ENCODE results near the gene ZBTB17. TPM values are rescaled to one million over a fixed set of nuclear protein-coding genes. Genes with fewer than 3 reads are reported as not detected.

ZBTB17 gene
- total and polyA plus RNA-seq, 2 of the 8 experiments (the other 6 are each of a cell fraction or from before 2014, with no cell fraction given), result 24.7 to 36.2 TPM

- ChIA-PET CTCF (ENCODE audit: partially characterized antibody) (interaction anchor here (1.0 to 5.9 kb wide), 13 partner anchors 7 to 167 kb away, joined by 3 to 53 read pairs (median 9); partner anchors contain the start of gene ZBTB17), POLR2A (ENCODE audit: partially characterized antibody) (interaction anchor here (0.6 to 1.8 kb wide), 3 partner anchors 9 to 45 kb away, joined by 3 to 4 read pairs (median 3); partner anchors contain the start of gene SRARP)
- Histone ChIP-seq H4K5ac (ENCODE audit: insufficient read length, low read depth, low read length) (no peak overlapping the region), H3K4ac (replicated peaks; ENCODE audit: insufficient read length, low read depth, low read length) (no peak overlapping the region), H3K9me3 (ENCODE audit: insufficient read depth in 2 of 2, low read depth in 1 of 2, low read length in 1 of 2) (no peaks in the 10 kb centered on the region), H4K91ac (replicated peaks; ENCODE audit: insufficient read length, low read length) (no peak overlapping the region), H2AFZ (ENCODE audit: low read length) (no peak overlapping the region), H2BK5ac (ENCODE audit: low read depth, low read length) (no peak overlapping the region), H2AK5ac (ENCODE audit: low read depth, low read length) (peak overlapping the region; percentile 54; the same call in 1 of the 2 replicates), H3K4me1 (replicated peaks in 1 of 4; ENCODE audit: control insufficient read depth in 3 of 4, insufficient read depth in 4 of 4, low read length in 3 of 4) (peaks cover 6 to 18% (median 11%) of the 10 kb centered on the region in 4 experiments), H2BK120ac (replicated peaks; ENCODE audit: low read depth, low read length) (no peak overlapping the region), H4K8ac (ENCODE audit: extremely low read depth, insufficient read depth, low read length) (no peak overlapping the region), H3K36me3 (ENCODE audit: control insufficient read depth in 2 of 4, insufficient read depth in 4 of 4, low read length in 3 of 4) (no peaks in the 10 kb centered on the region), H3K18ac (ENCODE audit: extremely low read depth, low read length) (no peak overlapping the region), H3K79me1 (ENCODE audit: low read depth, low read length) (peaks cover 3% of the 10 kb centered on the region; the same call in 1 of the 2 replicates), H3K27ac (ENCODE audit: low read depth, low read length) (no peak overlapping the region), H3K4me3 (ENCODE audit: extremely low read depth in 1 of 4, insufficient read depth in 2 of 4, low read depth in 3 of 4, low read length in 4 of 4) (no peak overlapping the region), H2BK12ac (ENCODE audit: low read depth, low read length) (no peak overlapping the region), H3K14ac (ENCODE audit: insufficient read length) (no peak overlapping the region), H3K4me2 (ENCODE audit: insufficient read depth in 1 of 2, low read depth in 2 of 2, low read length in 2 of 2) (no peak overlapping the region), H2BK15ac (ENCODE audit: low read length) (no peak overlapping the region), H2BK20ac (ENCODE audit: low read length) (no peak overlapping the region), H4K20me1 (replicated peaks in 1 of 2; ENCODE audit: control insufficient read depth in 1 of 2, insufficient read depth in 2 of 2, low read length in 2 of 2) (peaks cover 7 to 14% of the 10 kb centered on the region in 2 experiments), H3K79me2 (ENCODE audit: control insufficient read depth in 1 of 2, insufficient read depth in 2 of 2, low read length in 2 of 2) (no peaks in the 10 kb centered on the region; a peak in 1 of 4 replicates), H3K23ac (ENCODE audit: insufficient read length) (no peak overlapping the region), H3K27me3 (replicated peaks in 1 of 4; ENCODE audit: control insufficient read depth in 3 of 4, extremely low read depth in 1 of 4, insufficient read depth in 3 of 4, low read length in 3 of 4) (peaks cover 0 to 3% (median under 1%) of the 10 kb centered on the region in 4 experiments; a peak in 2 of 7 replicates), H3K23me2 (ENCODE audit: low read depth, low read length) (no peaks in the 10 kb centered on the region; the same call in 1 of the 2 replicates), H3K9ac (replicated peaks in 1 of 4; ENCODE audit: extremely low read depth in 1 of 4, low read depth in 3 of 4, low read length in 3 of 4) (no peak overlapping the region), H3K56ac (replicated peaks; ENCODE audit: insufficient read length, low read depth, low read length) (no peak overlapping the region)
- no peak for FAIRE-seq
- DNase-seq (ENCODE audit: low read depth in 1 of 2, low spot score in 2 of 2), result no peak
- peak in 2 of 3 experiments; percentile 18 to 26; a peak in 2 of 4 replicates for TF ChIP-seq CTCF (IDR thresholded peaks at IDR 0.05; ENCODE audit: control extremely low read depth in 1 of 3, insufficient read depth in 1 of 3, low read depth in 1 of 3, low read length in 3 of 3)
- TF ChIP-seq NANOG (IDR thresholded peaks at IDR 0.05; ENCODE audit: insufficient read depth, low read depth, low read length, poor library complexity, severe bottlenecking), result no peak
- TF ChIP-seq RAD21 (IDR thresholded peaks at IDR 0.05 in 1 of 2, conservative IDR thresholded peaks at IDR 0.05 in 1 of 2; ENCODE audit: low read depth in 2 of 2, low read length in 2 of 2), result peak; percentile 44 to 56
These were observed 17.1 kb downstream of the ZBTB17 start for GRCh38 chr1:15958793-15959192.

Measured in H1 (cell line).